ENCODE measurements around the gene SMIM41. TPM values are rescaled to one million over a fixed set of nuclear protein-coding genes. Genes with fewer than 3 reads are reported as not detected.
A peak's percentile ranks its signal among the peaks of the same experiment; 100 is the strongest.
"Not testable (repeated sequence)": the region's sequence is repeated elsewhere in the genome, so short reads cannot be mapped to it uniquely, and the experiment has no call there.

Gene SMIM41
- total RNA-seq, 1 donor from 2014 or later = 4.3 TPM

- H3K27me3 ChIP-seq (ENCODE audit: low read depth) = no peaks in the 10 kb centered on the region
- H3K9me3 ChIP-seq = no peaks in the 10 kb centered on the region
- intact Hi-C loops (cut with DNase I) = no loop called here
- no peak for TF ChIP-seq CTCF (IDR thresholded peaks at IDR 0.05)
- H3K4me3 ChIP-seq = no peak overlapping the region
- H3K4me1 ChIP-seq = no peaks in the 10 kb centered on the region
- DNase-seq (no peak), ATAC-seq (peak in 1 of 2 donors; percentile 8)
- H3K27ac ChIP-seq = no peak overlapping the region
- H3K36me3 ChIP-seq = no peaks in the 10 kb centered on the region
These were observed 13.8 kb downstream of the SMIM41 start for GRCh38 chr12:52093346-52093745.

GRCh38 chr12:52096332-52097044 is 17.0 kb downstream of the SMIM41 start:
- Histone ChIP-seq H3K9me3 (no peaks in the 10 kb centered on the region), H3K4me1 (no peaks in the 10 kb centered on the region), H3K4me3 (no peak overlapping the region), H3K27ac (no peak overlapping the region), H3K36me3 (no peaks in the 10 kb centered on the region), H3K27me3 (ENCODE audit: low read depth) (peaks cover 6% of the 10 kb centered on the region)
- ATAC-seq (no peak), DNase-seq (no peak)
- TF ChIP-seq CTCF (IDR thresholded peaks at IDR 0.05) = no peak
- intact Hi-C loops (cut with DNase I) = no loop called here

GRCh38 chr12:52097045-52097666 is 17.7 kb downstream of the SMIM41 start:
- H3K27me3 ChIP-seq (ENCODE audit: low read depth) = peaks cover 6% of the 10 kb centered on the region
- no peak for TF ChIP-seq CTCF (IDR thresholded peaks at IDR 0.05)
- no peak for DNase-seq
- H3K4me3 ChIP-seq = no peak overlapping the region
- no peaks in the 10 kb centered on the region for H3K36me3 ChIP-seq
- no peak overlapping the region for H3K27ac ChIP-seq
- no peaks in the 10 kb centered on the region for H3K4me1 ChIP-seq
- intact Hi-C loops (cut with DNase I) = no loop called here
- H3K9me3 ChIP-seq = no peaks in the 10 kb centered on the region
- no peak for ATAC-seq

GRCh38 chr12:52104431-52105089 is 25.1 kb downstream of the SMIM41 start:
- ATAC-seq; H3K4me3 ChIP-seq; DNase-seq; H3K27ac ChIP-seq; H3K36me3 ChIP-seq; H3K27me3 ChIP-seq (ENCODE audit: low read depth); intact Hi-C loops (cut with DNase I); H3K4me1 ChIP-seq; H3K9me3 ChIP-seq: not testable (repeated sequence)

- H3K27me3 ChIP-seq (ENCODE audit: low read depth); ATAC-seq; H3K4me3 ChIP-seq; DNase-seq; H3K27ac ChIP-seq; H3K36me3 ChIP-seq; H3K9me3 ChIP-seq; intact Hi-C loops (cut with DNase I): not testable (repeated sequence)
- peaks cover 10% of the 10 kb centered on the region for H3K4me1 ChIP-seq
These were observed 37.0 kb downstream of the SMIM41 start for GRCh38 chr12:52116222-52117125.

GRCh38 chr12:52117806-52118475 is 38.4 kb downstream of the SMIM41 start:
- H3K27ac ChIP-seq; H3K9me3 ChIP-seq; H3K4me3 ChIP-seq; ATAC-seq; H3K27me3 ChIP-seq (ENCODE audit: low read depth); intact Hi-C loops (cut with DNase I); DNase-seq; H3K36me3 ChIP-seq: not testable (repeated sequence)
- H3K4me1 ChIP-seq = peaks cover 10% of the 10 kb centered on the region

Measured in lower lobe of right lung (tissue), 2 donors.